HG03159 (cell line): ENCODE data around the gene MEA1.
A peak's percentile ranks its signal among the peaks of the same experiment; 100 is the strongest.
"Not testable (repeated sequence)": the region's sequence is repeated elsewhere in the genome, so short reads cannot be mapped to it uniquely, and the experiment has no call there.

ENCODE experiments used
- ATAC-seq: cut with Tn5 transposase; IDR thresholded peaks from one replicate; pipeline ENCODE4 v1.9.1; 2021; ENCODE audit warnings: mild to moderate bottlenecking, moderate library complexity; ENCODE audit not compliant: unreplicated experiment

Gene MEA1

DNA sequence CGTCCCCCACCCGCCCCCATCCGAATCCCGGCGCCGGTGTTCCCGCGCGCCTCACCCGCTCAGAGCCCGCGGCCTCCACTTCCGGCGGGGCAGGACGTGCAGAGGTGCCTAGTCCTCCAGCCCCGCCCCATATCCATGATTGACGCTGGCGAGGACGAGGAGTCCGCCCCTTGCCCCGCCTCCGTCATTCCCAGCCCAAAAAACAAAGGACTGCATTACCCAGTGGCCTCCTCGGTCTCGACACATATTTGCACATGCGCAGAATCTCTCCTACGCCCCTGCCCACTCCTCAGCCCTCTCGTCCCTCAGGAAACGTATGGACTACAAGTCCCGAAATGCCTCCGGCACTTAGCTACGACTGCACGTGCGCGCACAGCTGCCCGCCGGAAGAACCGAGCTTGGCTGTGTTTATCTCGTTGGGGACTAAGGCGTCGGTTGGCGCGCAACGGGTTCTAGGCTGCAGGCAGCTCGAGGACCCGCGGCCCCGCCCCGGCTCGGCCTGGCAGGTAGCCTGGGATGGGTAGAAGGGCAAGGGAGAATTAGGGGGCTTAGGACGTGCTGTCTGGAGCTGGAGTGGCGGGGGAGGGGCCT is at the start of gene MEA1, which contains the start of gene KLHDC3:
MEA1 (minus strand) TSS at position 104 of the 591 bp plus-strand sequence. CDS start 133 bp downstream, outside the sequence.
KLHDC3 (plus strand) TSS at position 407 of the 591 bp plus-strand sequence. CDS start 2,944 bp downstream, outside the sequence.
- peak; percentile 91 for ATAC-seq

DNA sequence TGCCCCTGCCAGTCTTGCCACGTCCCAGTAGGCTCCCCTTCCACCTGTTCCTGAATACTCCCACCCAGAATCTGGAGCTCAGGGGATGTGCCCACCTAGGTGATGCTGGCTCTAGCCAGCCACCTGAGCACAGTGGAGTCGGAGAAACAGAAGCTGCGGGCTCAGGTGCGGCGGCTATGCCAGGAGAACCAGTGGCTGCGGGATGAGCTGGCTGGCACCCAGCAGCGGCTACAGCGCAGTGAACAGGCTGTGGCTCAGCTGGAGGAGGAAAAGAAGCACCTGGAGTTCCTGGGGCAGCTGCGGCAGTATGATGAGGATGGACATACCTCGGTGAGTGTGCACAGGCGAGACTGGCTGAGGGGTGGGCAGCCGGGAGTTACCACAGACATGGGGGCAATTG is 49.1 kb upstream of the MEA1 start:
- ATAC-seq: no peak

DNA sequence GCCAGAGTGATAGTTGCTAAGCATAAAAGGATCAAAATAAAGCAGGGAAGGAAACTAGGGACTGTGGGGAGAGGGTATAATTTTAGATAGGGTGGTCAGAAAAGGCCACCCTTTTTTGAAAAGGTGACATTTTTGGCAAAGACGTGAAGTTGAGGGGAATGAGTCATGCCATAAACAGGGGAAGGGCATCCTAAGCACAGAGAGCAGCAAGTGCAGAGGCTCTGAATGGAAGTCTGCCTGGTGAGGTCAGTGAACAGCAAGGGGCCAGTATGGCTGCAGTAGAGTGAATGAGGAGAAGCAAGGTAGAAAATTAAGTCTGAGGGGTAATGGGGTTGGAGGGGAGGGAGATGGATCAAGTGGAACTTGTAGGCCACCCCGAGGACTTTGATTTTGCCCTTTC is 48.1 kb upstream of the MEA1 start:
- no peak for ATAC-seq

DNA sequence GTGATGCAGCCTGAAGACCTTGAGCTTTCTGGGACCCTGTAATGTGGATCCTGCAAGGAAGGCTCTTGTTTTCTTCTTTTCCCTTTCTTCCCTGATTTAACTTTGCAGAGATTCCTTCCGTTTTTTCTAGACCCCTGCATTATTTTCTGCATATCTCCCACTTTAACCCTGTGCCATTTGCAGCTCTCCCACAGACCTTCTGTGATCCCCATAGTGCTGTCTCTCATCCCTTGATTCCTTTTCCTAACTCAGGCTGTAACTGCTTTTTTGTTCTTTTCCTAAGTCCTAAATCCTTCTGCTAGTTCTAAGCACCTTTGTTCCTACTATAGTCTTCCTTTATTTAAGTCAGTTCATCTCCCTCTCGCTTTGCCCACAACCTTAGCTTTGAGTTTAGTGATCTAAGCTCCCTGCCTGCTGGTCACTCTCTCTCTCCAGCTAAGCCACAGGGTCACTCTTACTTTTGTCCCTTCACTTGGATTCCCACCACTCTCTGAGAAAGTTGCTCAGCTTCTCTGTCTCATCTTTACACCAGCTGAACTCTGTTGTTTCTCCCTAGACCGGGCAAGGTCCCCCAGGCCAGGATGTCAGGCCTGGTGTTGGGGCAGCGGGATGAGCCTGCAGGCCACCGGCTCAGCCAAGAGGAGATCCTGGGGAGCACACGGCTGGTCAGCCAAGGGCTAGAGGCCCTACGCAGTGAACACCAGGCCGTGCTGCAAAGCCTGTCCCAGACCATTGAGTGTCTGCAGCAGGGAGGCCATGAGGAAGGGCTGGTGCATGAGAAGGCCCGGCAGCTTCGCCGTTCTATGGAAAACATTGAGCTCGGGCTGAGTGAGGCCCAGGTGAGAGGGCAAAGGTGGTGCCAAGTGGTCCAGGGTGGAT is 47.2 kb upstream of the MEA1 start:
- ATAC-seq: no peak

DNA sequence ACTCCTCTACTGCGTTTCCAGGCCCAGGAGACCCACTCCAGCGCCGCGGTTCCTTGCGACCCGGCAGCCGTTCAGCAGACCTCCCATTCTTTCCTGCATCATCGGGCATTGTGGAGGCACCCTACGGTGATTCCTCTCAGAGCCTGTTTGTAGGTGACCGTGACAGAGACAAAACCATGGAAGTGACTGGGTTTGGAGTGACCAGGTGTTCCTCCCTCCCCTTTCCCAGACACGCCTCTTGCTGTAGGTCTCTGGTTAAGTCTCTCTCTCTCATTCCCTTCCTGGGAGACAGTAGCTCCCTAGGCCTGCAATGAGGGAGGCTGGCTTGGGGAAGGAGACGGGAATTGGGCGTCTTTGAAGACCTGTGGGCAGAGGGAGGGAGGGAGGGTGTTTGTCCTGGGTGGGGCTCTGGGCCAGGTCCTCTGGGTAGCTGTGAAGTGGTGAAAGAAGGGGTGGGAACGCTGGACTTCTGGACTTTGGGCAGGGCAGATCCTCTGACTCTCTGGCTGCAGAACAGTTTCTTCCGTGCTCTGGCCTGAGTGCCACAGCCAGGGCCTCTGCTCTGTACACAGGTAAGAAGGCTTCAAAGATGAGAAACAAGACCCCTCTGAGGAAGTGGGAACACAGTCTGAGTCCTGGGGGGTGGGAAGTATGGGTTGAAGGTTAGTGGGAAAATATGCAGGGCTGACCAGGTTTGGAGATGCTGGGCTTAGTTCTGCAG is 46.4 kb upstream of the MEA1 start:
- ATAC-seq: no peak

DNA sequence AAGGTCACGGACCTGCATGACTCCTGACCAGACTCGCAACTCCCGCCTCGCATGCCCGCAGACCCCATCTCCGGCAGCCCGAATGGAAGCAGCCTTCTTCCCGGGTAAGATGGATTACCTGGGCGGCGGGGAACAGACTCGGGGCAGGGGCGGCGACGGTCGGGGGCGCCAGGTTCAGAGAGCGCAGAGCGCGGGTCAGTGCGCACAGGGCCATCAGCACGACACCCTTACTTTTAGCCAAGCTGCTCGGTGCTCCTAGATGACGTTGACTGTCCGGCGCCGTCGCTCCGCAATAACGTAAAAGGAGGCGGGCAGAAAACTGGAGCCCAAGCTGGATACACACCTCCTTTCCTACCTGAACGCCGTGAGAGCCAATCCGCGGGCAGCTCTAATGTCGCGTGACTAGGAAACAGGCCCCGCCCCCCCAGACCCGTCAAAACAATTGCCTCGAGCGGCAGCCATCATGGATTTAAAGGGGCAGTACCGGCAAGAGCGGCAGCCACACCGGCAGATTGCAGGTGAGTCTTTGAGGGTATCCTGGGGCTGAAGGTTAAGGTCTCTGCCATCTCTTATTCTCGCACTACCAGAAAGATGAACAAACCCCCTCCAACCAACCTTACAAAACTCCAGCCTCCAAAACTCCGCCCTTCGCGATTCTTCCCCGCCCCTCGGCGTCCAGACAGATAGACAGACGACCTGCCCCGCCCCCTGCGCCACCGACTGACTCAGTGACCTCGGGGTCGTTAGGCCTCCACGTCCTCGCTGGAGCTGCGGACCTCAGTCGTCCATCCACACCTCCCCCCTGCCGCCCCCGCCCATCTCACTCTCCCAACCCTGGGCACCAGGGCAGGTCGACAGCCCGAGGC is 45.7 kb upstream of the MEA1 start, which contains the start of the genes KLC4 and MRPL2:
KLC4 (plus strand) TSS at position 464 of the 866 bp plus-strand sequence. CDS start 1,705 bp downstream, outside the sequence.
MRPL2 (minus strand) TSS at position 267 of the 866 bp plus-strand sequence; CDS start at position 214, 53 bp downstream.
- ATAC-seq: peak; percentile 89

DNA sequence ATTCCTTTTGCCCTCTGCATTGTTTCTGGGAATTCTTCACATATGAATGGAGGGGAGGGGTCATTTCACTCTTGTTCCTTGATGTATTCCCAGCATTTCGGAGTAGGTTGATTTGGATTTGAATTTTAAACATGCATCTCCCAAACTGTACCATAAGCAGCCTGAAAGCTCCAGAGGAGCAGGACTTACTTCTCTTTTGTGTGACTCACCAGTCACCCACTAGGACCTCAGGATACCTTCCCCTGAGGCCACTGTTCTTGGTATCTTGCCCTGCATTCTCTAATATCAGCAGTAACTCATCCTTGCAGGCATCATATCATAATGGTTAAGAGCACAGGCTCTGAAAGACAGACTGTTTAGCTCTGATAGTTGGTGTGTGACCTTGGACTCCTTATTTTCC is 44.8 kb upstream of the MEA1 start:
- ATAC-seq: no peak

DNA sequence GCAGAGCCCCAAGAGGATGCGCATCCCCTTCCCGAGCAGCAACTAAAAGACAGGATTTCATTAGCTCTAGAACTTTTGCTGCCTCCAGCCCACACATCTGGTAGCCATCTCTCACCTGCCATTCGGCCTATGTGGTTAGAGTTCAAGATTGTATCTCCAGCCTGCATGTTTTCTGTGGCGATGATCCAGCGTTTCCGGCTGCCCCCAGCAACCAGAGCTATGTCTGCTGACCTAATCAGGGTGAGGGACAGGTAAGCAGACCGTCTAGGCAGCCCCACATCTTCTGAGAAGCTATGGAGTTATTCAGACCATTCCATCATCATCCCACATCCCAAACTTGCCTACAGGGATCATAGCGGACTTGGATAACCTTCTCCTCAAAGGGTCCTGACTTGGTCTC is 42.2 kb upstream of the MEA1 start:
- no peak for ATAC-seq

DNA sequence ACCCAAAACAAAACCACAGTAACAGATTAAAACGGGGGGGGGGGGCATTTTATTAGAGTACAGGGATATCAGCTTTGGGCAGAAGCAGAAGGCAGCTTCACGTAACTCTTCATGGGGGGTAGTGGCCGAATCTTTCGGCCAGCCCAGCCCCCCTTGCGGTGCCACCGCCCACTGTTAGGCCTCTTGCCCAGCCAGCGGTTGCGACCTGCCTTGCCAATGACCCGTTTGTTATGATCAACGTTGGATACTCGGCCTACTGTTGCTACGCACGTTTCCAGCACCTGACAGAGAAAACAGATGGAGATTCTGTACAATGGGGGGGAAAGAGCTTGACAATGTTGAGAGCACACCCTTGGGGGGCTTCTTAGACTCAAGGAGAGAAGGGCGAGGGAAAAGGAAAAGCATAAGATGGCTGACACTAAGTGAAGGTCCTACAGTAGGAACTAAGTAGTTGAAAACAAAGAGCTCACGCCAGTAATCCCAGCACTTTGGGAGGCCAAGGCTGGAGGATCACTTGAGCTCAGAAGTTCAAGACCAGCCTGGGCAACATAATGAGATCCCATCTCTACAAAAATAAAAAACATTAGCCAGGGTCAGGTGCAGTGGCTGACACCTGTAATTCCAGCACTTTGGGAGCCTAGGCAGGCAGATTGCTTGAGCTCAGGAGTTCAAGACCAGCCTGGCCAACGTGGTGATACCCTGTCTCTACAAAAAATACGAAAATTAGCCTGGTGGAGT is 40.6 kb upstream of the MEA1 start:
- ATAC-seq: no peak

DNA sequence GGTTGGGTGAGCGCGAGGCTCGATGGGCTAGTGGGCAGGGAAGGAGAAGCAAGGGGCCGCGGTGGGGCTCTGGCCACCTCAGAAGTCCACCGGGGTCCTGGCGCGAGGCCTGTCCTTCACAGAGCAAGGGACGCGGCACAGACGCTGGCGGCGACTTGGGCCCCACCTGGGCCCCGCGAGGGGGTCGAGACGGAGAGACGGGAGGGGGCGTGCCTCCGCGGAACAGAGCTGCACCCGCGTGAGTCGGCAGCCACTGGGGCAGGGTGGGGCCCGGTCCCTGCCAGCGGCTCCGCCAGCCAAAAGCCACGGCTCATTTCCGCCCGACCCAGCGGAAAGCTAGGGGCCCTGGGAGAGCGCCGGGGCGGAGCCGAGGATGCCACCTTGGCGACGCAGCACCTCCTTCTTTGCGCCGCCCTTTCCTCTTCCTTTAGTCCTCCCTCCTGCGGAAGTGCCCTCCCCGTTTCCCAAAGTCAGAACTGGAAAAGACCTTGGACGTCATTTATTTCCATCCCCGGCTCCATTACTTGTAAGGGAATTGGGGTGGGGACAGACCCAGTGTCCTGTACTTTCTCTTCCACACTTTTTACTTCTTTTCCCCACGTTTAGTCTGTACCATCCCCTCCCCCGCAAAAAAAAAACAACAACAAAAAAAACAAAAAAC is 39.9 kb upstream of the MEA1 start, which contains the start of gene CUL7:
CUL7 (minus strand) TSS at position 307 of the 661 bp plus-strand sequence. CDS start 1,063 bp downstream, outside the sequence.
- peak; percentile 84 for ATAC-seq

DNA sequence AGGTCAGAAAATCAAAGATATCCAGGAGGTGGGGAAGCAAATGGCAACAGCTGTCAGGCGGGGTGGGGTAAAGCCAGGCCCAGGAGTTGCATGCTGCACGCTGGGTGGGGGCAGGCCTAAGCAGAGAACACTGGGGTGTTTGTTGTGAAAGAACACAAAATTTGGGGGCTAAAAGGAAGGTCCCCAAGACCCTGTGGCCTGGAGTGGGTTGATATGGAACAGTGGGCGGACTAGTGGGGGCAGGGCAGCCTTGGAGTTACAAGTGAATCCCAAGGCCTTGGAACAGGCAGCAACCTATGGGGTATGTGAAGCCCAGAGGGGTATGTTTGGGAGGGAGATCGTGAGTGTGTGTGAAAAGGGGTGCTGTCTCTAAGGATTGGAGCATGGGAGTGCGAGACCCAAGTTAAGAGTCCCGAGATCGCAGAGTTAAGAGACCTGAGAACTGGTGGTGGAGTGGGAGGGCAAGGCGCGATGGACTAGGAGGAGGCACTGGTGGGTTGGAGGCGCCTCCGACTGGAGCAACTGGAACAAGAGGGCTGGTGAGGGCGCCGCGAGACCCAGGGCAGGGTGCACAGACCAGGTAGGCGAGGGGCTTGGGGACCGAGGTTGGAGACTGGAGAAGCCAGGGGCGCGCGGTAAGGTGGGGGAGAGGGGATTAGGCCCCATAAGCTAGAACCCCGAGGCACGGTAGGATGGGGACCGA is 39.2 kb upstream of the MEA1 start:
- ATAC-seq: peak; percentile 28

DNA sequence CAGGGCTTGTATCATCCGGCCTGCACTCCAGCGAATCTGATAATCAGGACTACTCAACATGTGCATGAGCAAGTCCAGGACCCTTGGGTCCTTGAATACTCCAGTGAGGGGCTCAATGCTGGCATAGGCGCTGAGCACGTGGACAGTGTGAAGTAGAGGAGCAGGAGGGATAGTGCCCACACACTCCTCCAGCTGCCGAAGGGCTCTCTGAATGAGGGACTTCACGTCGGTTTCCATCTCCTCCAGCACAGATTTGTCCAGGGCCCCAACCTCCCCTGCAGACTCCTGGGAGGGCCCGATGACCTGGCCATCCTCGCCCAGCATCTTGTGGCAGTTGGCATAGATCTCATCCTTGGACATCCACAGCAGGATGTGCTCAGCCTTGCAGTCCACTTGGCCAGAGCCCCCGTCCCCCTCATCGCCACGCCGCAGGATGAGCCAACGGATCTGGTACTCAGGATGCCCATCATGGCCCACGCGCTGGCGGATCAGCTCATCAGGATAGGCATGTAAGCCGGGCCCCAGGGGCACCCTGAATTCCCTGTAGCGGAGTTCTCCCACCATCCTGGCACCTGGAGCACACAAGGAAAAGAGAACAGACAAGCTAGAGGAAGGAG is 38.6 kb upstream of the MEA1 start:
- ATAC-seq: no peak

DNA sequence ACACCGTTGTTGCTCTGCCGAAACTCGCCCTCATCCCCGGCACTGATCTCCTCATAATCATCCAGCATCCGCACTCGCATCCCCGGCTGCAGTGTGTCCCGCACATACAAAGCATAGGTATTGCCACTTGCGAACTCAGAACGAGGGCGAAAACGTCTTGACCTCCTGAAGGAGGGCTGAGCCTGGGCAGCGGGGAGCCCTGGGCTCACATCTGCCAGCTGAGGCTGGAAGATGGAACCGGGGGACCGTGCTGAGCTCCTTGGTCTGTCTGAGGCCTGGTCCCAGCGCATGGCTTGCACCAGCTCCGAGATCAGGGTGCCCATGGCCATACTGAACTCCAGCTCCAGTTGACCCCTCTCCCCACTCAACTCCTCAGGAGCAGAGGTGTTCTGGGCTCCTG is 37.2 kb upstream of the MEA1 start:
- no peak for ATAC-seq

DNA sequence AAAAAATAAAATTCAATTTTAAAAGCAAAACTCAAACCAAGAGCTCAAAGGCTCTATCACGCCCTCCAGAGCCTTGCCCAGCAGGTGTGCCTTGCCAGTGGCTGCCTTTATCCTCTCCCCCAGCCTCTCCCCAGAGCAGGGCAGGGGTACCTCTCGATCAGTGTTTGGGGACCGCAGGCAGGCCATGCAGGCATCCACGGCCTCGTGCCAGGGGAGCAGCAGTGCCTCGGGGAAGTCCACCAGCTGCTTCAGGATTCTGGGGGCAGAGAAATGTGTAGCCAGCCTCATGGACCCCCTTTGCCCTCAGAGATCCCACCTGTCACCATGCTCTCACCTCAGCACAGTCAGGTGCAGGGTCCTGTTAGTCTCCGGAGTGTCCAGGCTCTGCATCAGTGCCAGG is 34.3 kb upstream of the MEA1 start:
- ATAC-seq: no peak

DNA sequence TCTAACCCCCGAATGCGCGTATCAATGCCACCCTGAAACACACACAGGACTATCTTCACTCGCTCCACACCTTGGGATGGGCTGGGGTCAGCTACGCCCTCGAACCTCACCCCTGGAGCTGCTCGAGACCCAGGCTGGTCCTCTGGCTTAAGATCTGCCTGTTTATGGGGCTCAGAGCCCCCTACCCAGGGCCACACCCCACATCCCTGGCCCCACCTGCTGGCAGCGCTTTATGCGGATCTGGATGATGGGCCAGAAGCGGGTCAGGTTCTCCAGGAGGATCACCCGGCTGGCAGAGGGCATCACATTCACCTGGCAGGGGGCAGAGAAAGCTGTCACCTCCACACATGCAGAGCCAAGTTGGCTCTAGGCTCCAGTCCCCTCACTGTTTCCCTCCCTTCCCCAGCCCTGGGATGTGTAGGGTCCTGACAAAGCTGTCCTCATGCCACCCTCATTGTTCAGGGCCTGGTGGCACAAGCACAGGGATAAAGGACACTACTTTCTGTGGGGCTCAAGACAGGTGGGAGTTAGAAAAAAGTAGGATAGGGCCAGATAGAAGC is 31.7 kb upstream of the MEA1 start:
- no peak for ATAC-seq

DNA sequence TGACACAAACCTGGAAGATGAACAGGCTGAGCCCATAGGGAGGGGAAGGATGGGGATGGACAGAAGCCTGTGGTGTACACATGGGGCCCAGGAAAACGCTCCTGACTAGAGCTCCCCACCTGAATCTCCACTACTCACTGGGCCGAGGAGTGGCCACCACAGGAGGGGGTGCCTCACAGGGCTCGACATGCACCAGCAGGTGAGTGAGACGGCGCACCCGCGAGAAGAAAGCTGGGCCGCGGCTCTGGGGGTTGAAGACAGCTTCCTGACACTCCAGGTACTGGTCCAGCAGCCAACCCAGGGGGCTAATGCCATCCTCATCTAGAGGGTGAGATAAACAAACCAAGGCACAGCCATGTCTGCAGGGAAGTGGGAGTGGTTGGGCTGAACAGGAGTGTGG is 29.6 kb upstream of the MEA1 start:
- ATAC-seq: no peak

DNA sequence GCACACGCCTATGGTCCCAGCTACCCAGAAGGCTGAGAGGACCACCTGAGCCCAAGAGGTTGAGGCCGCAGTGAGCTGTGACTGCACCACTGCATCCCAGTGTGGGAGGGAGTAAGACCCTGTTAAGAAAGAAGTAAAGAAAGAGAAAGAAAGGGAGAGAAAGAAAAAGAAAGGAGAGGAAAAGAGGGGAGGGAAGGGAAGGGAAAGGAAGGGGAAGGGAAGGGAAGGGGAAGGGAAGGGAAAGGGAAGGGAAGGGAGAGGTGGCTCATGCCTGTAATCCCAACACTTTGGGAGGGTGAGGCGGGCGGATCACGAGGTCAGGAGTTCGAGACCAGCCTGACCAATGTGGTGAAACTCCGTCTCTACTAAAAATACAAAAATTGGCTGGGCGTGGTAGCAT is 27.7 kb upstream of the MEA1 start:
- not testable (repeated sequence) for ATAC-seq
